Measurements from ENCODE around the gene RPUSD4.

DNA sequence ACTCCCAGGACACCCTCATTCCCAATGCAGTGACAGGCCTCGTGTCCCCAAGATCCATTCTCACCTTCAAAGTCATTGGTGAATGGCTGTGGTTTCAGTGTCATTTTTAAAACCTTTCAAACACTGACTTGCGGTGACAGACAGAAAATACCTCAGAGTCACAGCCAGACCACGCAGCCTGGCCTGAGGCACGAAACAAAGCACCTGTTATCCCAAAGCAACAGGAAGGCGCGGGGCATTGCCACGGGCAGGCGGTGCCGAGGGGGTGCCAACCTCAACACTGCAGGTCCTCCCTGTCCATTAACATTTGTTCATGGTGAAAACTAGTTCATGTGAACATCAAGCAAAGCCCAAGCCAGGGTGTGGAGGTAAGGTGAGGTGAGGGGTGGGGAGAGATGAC lies 38.2 kb downstream of the RPUSD4 start:
- TF ChIP-seq, protein P1, sequence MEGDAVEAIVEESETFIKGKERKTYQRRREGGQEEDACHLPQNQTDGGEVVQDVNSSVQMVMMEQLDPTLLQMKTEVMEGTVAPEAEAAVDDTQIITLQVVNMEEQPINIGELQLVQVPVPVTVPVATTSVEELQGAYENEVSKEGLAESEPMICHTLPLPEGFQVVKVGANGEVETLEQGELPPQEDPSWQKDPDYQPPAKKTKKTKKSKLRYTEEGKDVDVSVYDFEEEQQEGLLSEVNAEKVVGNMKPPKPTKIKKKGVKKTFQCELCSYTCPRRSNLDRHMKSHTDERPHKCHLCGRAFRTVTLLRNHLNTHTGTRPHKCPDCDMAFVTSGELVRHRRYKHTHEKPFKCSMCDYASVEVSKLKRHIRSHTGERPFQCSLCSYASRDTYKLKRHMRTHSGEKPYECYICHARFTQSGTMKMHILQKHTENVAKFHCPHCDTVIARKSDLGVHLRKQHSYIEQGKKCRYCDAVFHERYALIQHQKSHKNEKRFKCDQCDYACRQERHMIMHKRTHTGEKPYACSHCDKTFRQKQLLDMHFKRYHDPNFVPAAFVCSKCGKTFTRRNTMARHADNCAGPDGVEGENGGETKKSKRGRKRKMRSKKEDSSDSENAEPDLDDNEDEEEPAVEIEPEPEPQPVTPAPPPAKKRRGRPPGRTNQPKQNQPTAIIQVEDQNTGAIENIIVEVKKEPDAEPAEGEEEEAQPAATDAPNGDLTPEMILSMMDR (IDR thresholded peaks at IDR 0.05), result no peak
- TF ChIP-seq EP300 (IDR thresholded peaks at IDR 0.05) (no peak), POLR2A (IDR thresholded peaks at IDR 0.05) (no peak)
